ENCODE data around the gene ELMO1. TPM values are rescaled to one million over a fixed set of nuclear protein-coding genes. Genes with fewer than 3 reads are reported as not detected.

The ELMO1 gene
- total RNA-seq, 1 donor from 2014 or later = 0.69 TPM

Other genes with a start within 250 kb of the ELMO1 start
- not detected in 2 replicates for gene GPR141, start 234.9 kb upstream of the ELMO1 start, total RNA-seq

All from epithelial cell of proximal tubule (primary cell).